Epithelial cell of esophagus (primary cell): Measurements from ENCODE around the gene ITPKB.
A peak's percentile ranks its signal among the peaks of the same experiment; 100 is the strongest.

Source experiments
- DNase-seq: peaks from one replicate; pipeline ENCODE4 v3.0.0; 2010; ENCODE audit warnings: low read depth
- H3K4me3 ChIP-seq: 2 replicates; pipeline ENCODE4 v1.5.1; 2011; ENCODE audit warnings: mild to moderate bottlenecking, low read length, control low read depth
- CTCF ChIP-seq: IDR thresholded peaks from 2 replicates; pipeline ENCODE4 v1.5.1; 2011; ENCODE audit warnings: low read depth, mild to moderate bottlenecking, low read length, control low read depth, inconsistent platforms; ENCODE audit not compliant: insufficient read depth; ENCODE audit errors: missing control alignments

The ITPKB gene

GRCh38 chr1:226782845-226783601 is 43.9 kb upstream of the ITPKB start:
- no peak for TF ChIP-seq CTCF
- DNase-seq: no peak
- H3K4me3 ChIP-seq: no peak overlapping the region

GRCh38 chr1:226781937-226782609 is 43.0 kb upstream of the ITPKB start:
- no peak for DNase-seq
- no peak for TF ChIP-seq CTCF
- no peak overlapping the region for H3K4me3 ChIP-seq

- no peak for TF ChIP-seq CTCF
- no peak overlapping the region for H3K4me3 ChIP-seq
- DNase-seq: no peak
Measured at GRCh38 chr1:226779561-226779960, 40.5 kb upstream of the ITPKB start.

- H3K4me3 ChIP-seq: no peak overlapping the region
- no peak for TF ChIP-seq CTCF
- peak; percentile 98 for DNase-seq
Measured at GRCh38 chr1:226778657-226779058, 39.6 kb upstream of the ITPKB start.

- no peak for TF ChIP-seq CTCF
- DNase-seq: no peak
- H3K4me3 ChIP-seq: no peak overlapping the region
Measured at GRCh38 chr1:226776975-226777374, 37.9 kb upstream of the ITPKB start.

- no peak overlapping the region for H3K4me3 ChIP-seq
- no peak for TF ChIP-seq CTCF
- no peak for DNase-seq
Measured at GRCh38 chr1:226776066-226776465, 37.0 kb upstream of the ITPKB start.
